Measurements from ENCODE around the gene CCNL1. TPM values are rescaled to one million over a fixed set of nuclear protein-coding genes. Genes with fewer than 3 reads are reported as not detected.
A peak's percentile ranks its signal among the peaks of the same experiment; 100 is the strongest.
"Not testable (repeated sequence)": the region's sequence is repeated elsewhere in the genome, so short reads cannot be mapped to it uniquely, and the experiment has no call there.

Gene CCNL1
- total and polyA plus RNA-seq, 7 experiments from 2014 or later = 65.4 to 1,170 (median 353) TPM

DNA sequence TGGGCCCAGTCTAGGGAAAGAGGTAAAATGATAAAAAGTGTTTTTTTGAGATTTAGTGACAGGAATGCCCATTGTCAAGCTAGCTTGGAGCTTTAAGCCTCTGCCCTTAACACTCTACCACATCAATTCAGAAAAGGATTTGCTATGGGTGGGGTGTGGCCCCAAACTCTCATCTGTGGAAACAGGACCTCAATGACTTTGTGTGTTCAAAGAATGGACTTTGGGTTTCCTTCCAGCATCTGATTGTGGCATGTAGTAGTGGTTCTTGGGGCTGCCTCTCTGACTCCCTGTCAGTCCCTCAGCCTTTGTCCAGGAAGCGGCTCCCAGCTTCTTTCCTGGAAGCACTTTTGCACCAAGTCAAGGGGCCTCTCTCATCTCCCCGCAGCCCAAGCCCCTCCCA lies 56.1 kb downstream of the CCNL1 start:
- intact Hi-C loops (cut with micrococcal nuclease) = loop anchor here in 1 of 2 donors (1.0 to 2.0 kb wide), 3 partner anchors 15 to 24 kb away; no protein-coding TSS in a partner anchor
- H3K27me3 Mint-ChIP-seq = no peaks in the 10 kb centered on the region
- CTCF ChIA-PET = no interaction called here
- Histone ChIP-seq H3K9me3 (ENCODE audit: control insufficient read depth in 2 of 3, low read length in 3 of 3) (no peaks in the 10 kb centered on the region), H3K4me1 (ENCODE audit: control insufficient read depth in 2 of 2, insufficient read depth in 2 of 2, low read length in 2 of 2) (peaks cover 0 to 11% of the 10 kb centered on the region in 2 donors), H3K4me3 (ENCODE audit: low read length) (no peak overlapping the region), H3K36me3 (ENCODE audit: control insufficient read depth in 2 of 3, insufficient read depth in 3 of 3, low read length in 3 of 3) (no peaks in the 10 kb centered on the region), H3K27me3 (ENCODE audit: control insufficient read depth in 2 of 2, insufficient read depth in 2 of 2, low read length in 2 of 2) (no peaks in the 10 kb centered on the region), H3K27ac (ENCODE audit: low read depth, low read length) (no peak overlapping the region)
- no peaks in the 10 kb centered on the region for H3K9me3 Mint-ChIP-seq
- peaks cover 0 to 2% (median 0%) of the 10 kb centered on the region in 5 donors for H3K36me3 Mint-ChIP-seq
- DNase-seq (no peak), ATAC-seq (no peak)
- peaks cover 0 to 54% (median 7%) of the 10 kb centered on the region in 7 donors for H3K4me1 Mint-ChIP-seq
- peak overlapping the region in 3 of 9 donors; percentile 42 to 86 (median 62) for H3K27ac Mint-ChIP-seq
- POLR2A ChIA-PET = interaction anchor here (0.6 kb wide), 1 partner anchor 623 kb away, joined by 3 read pairs; no protein-coding TSS in a partner anchor
- H3K4me3 Mint-ChIP-seq = peak overlapping the region in 1 of 10 donors; percentile 42

DNA sequence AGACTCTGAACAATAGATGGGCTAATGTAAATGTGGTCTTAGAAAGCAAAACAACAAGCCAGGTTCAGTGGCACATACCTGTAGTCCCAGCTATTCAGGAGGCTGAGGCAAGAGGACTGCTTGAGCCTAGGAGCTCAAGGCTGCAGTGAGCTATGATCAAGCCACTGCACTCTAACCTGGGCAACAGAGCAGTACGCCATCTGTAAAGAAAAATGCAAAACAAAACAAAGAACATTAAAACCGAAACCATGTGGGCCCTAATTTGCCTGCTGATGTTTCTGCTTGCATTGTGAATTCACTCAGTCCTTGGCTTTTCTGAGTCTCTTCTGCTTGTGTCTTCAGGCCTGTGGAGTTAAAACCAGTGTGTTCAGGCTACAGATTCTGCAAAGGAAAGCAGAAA lies 56.7 kb downstream of the CCNL1 start:
- no peaks in the 10 kb centered on the region for H3K9me3 Mint-ChIP-seq
- intact Hi-C loops (cut with micrococcal nuclease) = loop anchor here in 1 of 2 donors (1.0 to 2.0 kb wide), 3 partner anchors 14 to 25 kb away; no protein-coding TSS in a partner anchor
- H3K9me3 ChIP-seq (ENCODE audit: control insufficient read depth in 2 of 3, low read length in 3 of 3) = no peaks in the 10 kb centered on the region
- no peaks in the 10 kb centered on the region for H3K27me3 ChIP-seq (ENCODE audit: control insufficient read depth in 2 of 2, insufficient read depth in 2 of 2, low read length in 2 of 2)
- H3K27ac ChIP-seq (ENCODE audit: low read depth, low read length) = no peak overlapping the region
- no peaks in the 10 kb centered on the region for H3K27me3 Mint-ChIP-seq
- ChIA-PET POLR2A (no interaction called here), CTCF (no interaction called here)
- peak overlapping the region in 3 of 9 donors; percentile 42 to 86 (median 75) for H3K27ac Mint-ChIP-seq
- no peaks in the 10 kb centered on the region for H3K36me3 ChIP-seq (ENCODE audit: control insufficient read depth in 2 of 3, insufficient read depth in 3 of 3, low read length in 3 of 3)
- H3K4me3 Mint-ChIP-seq = peak overlapping the region in 1 of 10 donors; percentile 42
- H3K36me3 Mint-ChIP-seq = peaks cover 0 to 2% (median 0%) of the 10 kb centered on the region in 5 donors
- DNase-seq (no peak), ATAC-seq (no peak)
- H3K4me1 ChIP-seq (ENCODE audit: control insufficient read depth in 2 of 2, insufficient read depth in 2 of 2, low read length in 2 of 2) = peaks cover 0 to 11% of the 10 kb centered on the region in 2 donors
- H3K4me1 Mint-ChIP-seq = peaks cover 0 to 60% (median 7%) of the 10 kb centered on the region in 7 donors
- H3K4me3 ChIP-seq (ENCODE audit: low read length) = no peak overlapping the region

DNA sequence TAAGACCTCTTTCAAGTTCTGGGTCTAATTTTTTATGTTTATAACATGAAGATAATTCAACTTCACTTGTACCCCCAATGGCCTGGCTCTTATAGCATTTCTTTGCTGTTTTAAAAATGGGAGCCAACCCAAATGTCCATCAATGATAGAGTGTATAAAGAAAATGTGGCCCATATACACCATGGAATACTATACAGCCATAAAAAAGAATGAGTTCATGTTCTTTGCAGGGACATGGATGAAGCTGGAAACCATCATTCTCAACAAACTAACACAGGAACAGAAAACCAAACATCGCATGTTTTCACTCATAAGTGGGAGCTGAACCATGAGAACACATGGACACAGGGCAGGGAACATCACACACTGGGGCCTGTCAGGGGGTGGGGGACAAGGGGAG lies 57.4 kb downstream of the CCNL1 start:
- intact Hi-C loops (cut with micrococcal nuclease) = loop anchor here in 1 of 2 donors (2.0 kb wide), 2 partner anchors 14 to 16 kb away; no protein-coding TSS in a partner anchor
- H3K9me3 Mint-ChIP-seq; DNase-seq; H3K27me3 ChIP-seq (ENCODE audit: control insufficient read depth in 2 of 2, insufficient read depth in 2 of 2, low read length in 2 of 2); H3K36me3 Mint-ChIP-seq; ATAC-seq; H3K4me3 Mint-ChIP-seq; H3K9me3 ChIP-seq (ENCODE audit: control insufficient read depth in 2 of 3, low read length in 3 of 3); H3K27me3 Mint-ChIP-seq; POLR2A ChIA-PET; H3K36me3 ChIP-seq (ENCODE audit: control insufficient read depth in 2 of 3, insufficient read depth in 3 of 3, low read length in 3 of 3); H3K4me3 ChIP-seq (ENCODE audit: low read length); H3K27ac ChIP-seq (ENCODE audit: low read depth, low read length): not testable (repeated sequence)
- CTCF ChIA-PET = interaction anchor here (1.0 kb wide), 1 partner anchor 13 kb away, joined by 3 read pairs; no protein-coding TSS in a partner anchor
- peaks cover 0 to 64% (median 7%) of the 10 kb centered on the region in 7 donors for H3K4me1 Mint-ChIP-seq
- peaks cover 0 to 11% of the 10 kb centered on the region in 2 donors for H3K4me1 ChIP-seq (ENCODE audit: control insufficient read depth in 2 of 2, insufficient read depth in 2 of 2, low read length in 2 of 2)
- peak overlapping the region in 1 of 9 donors; percentile 41 for H3K27ac Mint-ChIP-seq

DNA sequence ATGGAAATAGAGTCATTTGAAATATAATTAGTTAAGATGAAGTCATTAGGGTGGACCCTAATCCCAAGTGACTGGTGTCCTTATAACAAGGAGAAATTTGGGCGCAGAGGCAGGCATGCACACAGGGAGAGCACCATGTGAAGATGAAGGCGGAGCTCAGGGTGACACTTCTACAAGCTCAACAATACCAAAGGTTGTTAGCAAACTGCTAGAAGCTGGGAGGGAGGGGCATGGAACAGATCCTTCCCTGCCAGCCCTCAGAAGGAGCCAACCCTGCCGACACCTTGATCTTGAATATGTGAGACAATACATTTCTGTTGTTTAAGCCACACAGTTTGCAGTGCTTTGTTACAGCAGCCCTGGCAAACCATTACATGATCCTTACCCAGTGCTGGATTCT lies 57.8 kb downstream of the CCNL1 start:
- POLR2A ChIA-PET = no interaction called here

DNA sequence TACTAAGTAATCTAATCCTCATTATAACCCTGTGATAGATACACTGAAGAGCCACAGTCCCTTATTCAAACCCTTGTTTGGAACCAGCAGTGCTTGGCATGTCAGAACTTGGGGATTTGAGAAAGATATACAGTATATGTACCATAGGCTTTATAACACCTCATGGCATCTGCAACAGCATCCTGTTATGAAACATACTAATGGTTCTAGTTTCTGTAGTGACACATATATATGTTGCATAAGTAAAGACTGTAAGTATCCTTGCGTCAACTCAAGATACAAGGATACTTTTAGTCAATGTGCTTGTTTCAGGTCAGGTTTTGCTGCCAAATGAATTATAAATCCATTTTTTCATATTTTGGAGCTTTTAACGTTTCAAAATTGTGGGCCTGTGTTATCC lies 58.5 kb downstream of the CCNL1 start:
- Mint-ChIP-seq H3K4me3 (no peak overlapping the region), H3K4me1 (peaks cover 0 to 62% (median 7%) of the 10 kb centered on the region in 7 donors), H3K27me3 (no peaks in the 10 kb centered on the region), H3K36me3 (peaks cover 0 to 2% (median 0%) of the 10 kb centered on the region in 5 donors), H3K9me3 (no peaks in the 10 kb centered on the region), H3K27ac (no peak overlapping the region)
- H3K36me3 ChIP-seq (ENCODE audit: control insufficient read depth in 2 of 3, insufficient read depth in 3 of 3, low read length in 3 of 3) = no peaks in the 10 kb centered on the region
- no peak overlapping the region for H3K4me3 ChIP-seq (ENCODE audit: low read length)
- DNase-seq = no peak
- H3K27ac ChIP-seq (ENCODE audit: low read depth, low read length) = no peak overlapping the region
- peak; percentile 60 for ATAC-seq
- POLR2A ChIA-PET = no interaction called here
- H3K27me3 ChIP-seq (ENCODE audit: control insufficient read depth in 2 of 2, insufficient read depth in 2 of 2, low read length in 2 of 2) = no peaks in the 10 kb centered on the region
- intact Hi-C loops (cut with micrococcal nuclease) = no loop called here
- H3K4me1 ChIP-seq (ENCODE audit: control insufficient read depth in 2 of 2, insufficient read depth in 2 of 2, low read length in 2 of 2) = peaks cover 0 to 11% of the 10 kb centered on the region in 2 donors
- H3K9me3 ChIP-seq (ENCODE audit: control insufficient read depth in 2 of 3, low read length in 3 of 3) = no peaks in the 10 kb centered on the region
- CTCF ChIA-PET = interaction anchor here (0.6 to 1.0 kb wide), 2 partner anchors 12 to 559 kb away, joined by 3 to 4 read pairs; no protein-coding TSS in a partner anchor

More for the DNA sequence above, 57.8 kb downstream of the CCNL1 start:
- Mint-ChIP-seq H3K4me1 (peaks cover 0 to 64% (median 7%) of the 10 kb centered on the region in 7 donors), H3K4me3 (no peak overlapping the region), H3K27me3 (no peaks in the 10 kb centered on the region), H3K9me3 (no peaks in the 10 kb centered on the region), H3K27ac (peak overlapping the region in 1 of 9 donors; percentile 56), H3K36me3 (peaks cover 0 to 2% (median 0%) of the 10 kb centered on the region in 5 donors)
- DNase-seq = no peak
- Histone ChIP-seq H3K27me3 (ENCODE audit: control insufficient read depth in 2 of 2, insufficient read depth in 2 of 2, low read length in 2 of 2) (no peaks in the 10 kb centered on the region), H3K9me3 (ENCODE audit: control insufficient read depth in 2 of 3, low read length in 3 of 3) (no peaks in the 10 kb centered on the region), H3K4me3 (ENCODE audit: low read length) (no peak overlapping the region), H3K4me1 (ENCODE audit: control insufficient read depth in 2 of 2, insufficient read depth in 2 of 2, low read length in 2 of 2) (peaks cover 0 to 11% of the 10 kb centered on the region in 2 donors), H3K36me3 (ENCODE audit: control insufficient read depth in 2 of 3, insufficient read depth in 3 of 3, low read length in 3 of 3) (no peaks in the 10 kb centered on the region), H3K27ac (ENCODE audit: low read depth, low read length) (no peak overlapping the region)
- ATAC-seq = no peak
- intact Hi-C loops (cut with micrococcal nuclease) = loop anchor here in 1 of 2 donors (2.0 kb wide), 2 partner anchors 13 to 17 kb away; no protein-coding TSS in a partner anchor
- CTCF ChIA-PET = interaction anchor here (0.6 to 1.0 kb wide), 2 partner anchors 13 to 559 kb away, joined by 3 to 4 read pairs; no protein-coding TSS in a partner anchor

DNA sequence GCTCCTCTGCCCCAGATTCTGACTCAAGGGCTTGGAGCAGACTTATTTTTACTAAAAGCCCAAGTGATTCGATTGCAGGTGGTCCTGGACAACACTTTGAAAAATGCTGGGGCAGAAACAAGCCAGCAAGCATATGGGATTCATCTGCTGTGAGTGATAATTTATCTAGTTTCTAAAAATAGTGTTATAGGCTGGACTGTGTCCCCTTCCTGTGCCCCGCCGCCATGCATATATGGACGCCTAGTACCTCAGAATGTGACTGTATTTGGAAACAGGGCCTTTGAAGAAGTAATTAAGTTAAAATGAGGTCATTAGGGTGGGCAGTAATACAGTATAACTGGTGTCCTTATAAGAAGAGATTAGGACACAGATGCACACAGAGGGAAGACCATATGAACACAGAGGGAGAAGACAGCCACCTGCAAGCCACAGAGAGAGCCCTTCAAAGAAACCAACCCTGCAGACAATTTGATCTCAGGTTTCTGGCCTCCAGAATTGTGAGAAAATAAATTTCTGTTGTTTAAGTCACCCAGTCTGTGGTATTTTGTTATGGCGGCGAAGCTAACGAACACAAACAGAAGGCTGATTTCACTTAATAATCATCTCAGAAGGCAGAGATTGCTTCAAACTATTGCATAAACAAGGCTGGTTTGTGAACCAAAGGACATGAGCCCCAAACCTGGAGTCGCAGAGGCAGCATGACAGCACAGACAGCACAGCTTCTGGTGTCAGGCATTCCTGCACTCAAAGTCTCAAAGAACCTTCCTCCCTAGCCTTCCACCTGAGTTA lies 59.1 kb downstream of the CCNL1 start:
- ATAC-seq = no peak
- H3K4me1 ChIP-seq (ENCODE audit: control insufficient read depth in 2 of 2, insufficient read depth in 2 of 2, low read length in 2 of 2) = peaks cover 0 to 11% of the 10 kb centered on the region in 2 donors
- Mint-ChIP-seq H3K4me1 (peaks cover 0 to 56% (median 7%) of the 10 kb centered on the region in 7 donors), H3K36me3 (peaks cover 0 to 2% (median 0%) of the 10 kb centered on the region in 5 donors), H3K27ac (no peak overlapping the region), H3K9me3 (no peaks in the 10 kb centered on the region), H3K27me3 (no peaks in the 10 kb centered on the region), H3K4me3 (no peak overlapping the region)
- ChIA-PET POLR2A (no interaction called here), CTCF (no interaction called here)
- H3K36me3 ChIP-seq (ENCODE audit: control insufficient read depth in 2 of 3, insufficient read depth in 3 of 3, low read length in 3 of 3) = no peaks in the 10 kb centered on the region
- no peak overlapping the region for H3K4me3 ChIP-seq (ENCODE audit: low read length)
- H3K27me3 ChIP-seq (ENCODE audit: control insufficient read depth in 2 of 2, insufficient read depth in 2 of 2, low read length in 2 of 2) = no peaks in the 10 kb centered on the region
- intact Hi-C loops (cut with micrococcal nuclease) = no loop called here
- H3K9me3 ChIP-seq (ENCODE audit: control insufficient read depth in 2 of 3, low read length in 3 of 3) = no peaks in the 10 kb centered on the region
- DNase-seq = no peak
- no peak overlapping the region for H3K27ac ChIP-seq (ENCODE audit: low read depth, low read length)
